Activated CD8-positive, alpha-beta T cell treated with anti-CD3 and anti-CD28 coated beads, Interleukin-2, amount 10 ng/mL, durations not matched to agents 7 days and 5 days (primary cell): ENCODE results near the gene CACNA1C. TPM values are rescaled to one million over a fixed set of nuclear protein-coding genes. Genes with fewer than 3 reads are reported as not detected.
"Not testable (repeated sequence)": the region's sequence is repeated elsewhere in the genome, so short reads cannot be mapped to it uniquely, and the experiment has no call there.

Experiments
- ATAC-seq: fragments of 150-1000 bp; cut with Tn5 transposase; one replicate; pipeline ENCODE4 v1.10.0; 2021; ENCODE audit warnings: moderate library complexity
- CTCF ChIA-PET: fragments of 350-600 bp; sonication (Branson Sonifier 250); formaldehyde crosslinking; loops from one replicate; lab custom pipeline; 2021; ENCODE audit warnings: antibody characterized with exemption; lab: Charles Lee
- POLR2A ChIA-PET: fragments of 350-600 bp; sonication (Branson Sonifier 250); formaldehyde crosslinking; loops from one replicate; lab custom pipeline; 2021; ENCODE audit warnings: antibody characterized with exemption; lab: Charles Lee
- DNase-seq: peaks from one replicate; pipeline ENCODE4 v3.0.0-alpha.2; 2020
- H3K27ac Mint-ChIP-seq: one replicate; pipeline ENCODE4 v1.8.0; 2021; ENCODE audit warnings: mild to moderate bottlenecking, mixed read lengths
- H3K27me3 Mint-ChIP-seq: one replicate; pipeline ENCODE4 v1.8.0; 2021; ENCODE audit warnings: low read depth, mixed read lengths
- H3K36me3 Mint-ChIP-seq: one replicate; pipeline ENCODE4 v1.8.0; 2021; ENCODE audit warnings: low read depth, mixed read lengths
- H3K4me1 Mint-ChIP-seq: one replicate; pipeline ENCODE4 v1.8.0; 2021; ENCODE audit warnings: low read depth, mixed read lengths
- H3K4me3 Mint-ChIP-seq: one replicate; pipeline ENCODE4 v1.8.0; 2021; ENCODE audit warnings: mild to moderate bottlenecking, mixed read lengths
- H3K9me3 Mint-ChIP-seq: one replicate; pipeline ENCODE4 v1.8.0; 2022; ENCODE audit warnings: mixed read lengths; ENCODE audit not compliant: insufficient read depth
- total RNA-seq, 2 experiments: library from RNA; stranded (reverse); gene quantifications; one replicate each; pipeline ENCODE4 v1.2.3, GENCODE V29; 2021

The CACNA1C gene
- total RNA-seq, 2 experiments from 2014 or later, result 0.08 TPM

DNA sequence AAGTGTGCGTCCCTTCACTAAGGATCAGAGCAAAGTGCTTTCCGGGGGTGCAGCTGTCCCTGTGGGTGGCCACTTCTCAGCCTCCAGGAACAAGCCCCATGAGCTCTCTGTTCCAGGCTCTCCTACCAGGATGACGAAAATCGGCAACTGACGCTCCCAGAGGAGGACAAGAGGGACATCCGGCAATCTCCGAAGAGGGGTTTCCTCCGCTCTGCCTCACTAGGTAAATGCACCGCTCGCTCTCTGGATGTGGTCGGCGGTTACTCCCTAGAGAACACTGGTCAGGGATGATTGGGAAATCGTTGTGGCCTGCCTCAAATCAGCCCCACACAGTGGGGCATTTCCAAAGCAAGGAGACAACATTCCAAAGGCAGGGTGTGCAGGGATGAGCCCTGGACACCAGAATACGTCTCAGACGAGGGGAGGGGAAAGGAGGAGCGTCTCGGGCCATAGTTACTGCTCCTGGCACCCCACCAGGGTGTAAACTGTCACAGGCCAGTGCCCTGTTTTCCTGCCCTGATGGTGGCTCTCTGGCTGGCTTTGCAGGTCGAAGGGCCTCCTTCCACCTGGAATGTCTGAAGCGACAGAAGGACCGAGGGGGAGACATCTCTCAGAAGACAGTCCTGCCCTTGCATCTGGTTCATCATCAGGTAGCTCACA, 633.0 kb downstream of the CACNA1C start:
- H3K36me3 Mint-ChIP-seq, H3K9me3 Mint-ChIP-seq, H3K27me3 Mint-ChIP-seq, POLR2A ChIA-PET, ATAC-seq, H3K4me3 Mint-ChIP-seq, H3K27ac Mint-ChIP-seq, DNase-seq: not testable (repeated sequence)
- peaks cover 24% of the 10 kb centered on the region for H3K4me1 Mint-ChIP-seq
- CTCF ChIA-PET, result interaction anchor here (1.6 to 5.0 kb wide), 2 partner anchors 99 kb away, joined by 4 to 103 read pairs; no protein-coding TSS in a partner anchor

DNA sequence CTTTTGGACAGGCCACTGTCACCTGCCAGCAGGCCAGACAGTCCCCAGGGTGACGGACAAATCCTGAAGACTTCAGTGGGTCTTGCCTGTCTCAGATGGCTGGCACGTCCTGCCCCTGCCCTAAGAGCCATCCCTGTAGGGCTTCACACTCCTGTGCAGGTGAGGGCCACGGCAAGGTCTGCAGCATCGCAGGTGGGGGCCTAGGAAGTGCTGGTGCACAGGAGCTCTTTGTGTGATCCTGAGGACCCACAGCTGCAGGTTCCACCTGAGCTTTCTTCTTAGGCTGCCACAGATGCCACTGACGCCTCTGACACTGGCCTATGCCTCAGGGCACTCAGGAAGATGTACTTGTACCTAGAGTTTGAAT, 633.5 kb downstream of the CACNA1C start:
- ChIA-PET CTCF (interaction anchor here (1.6 kb wide), 1 partner anchor 98 kb away, joined by 4 read pairs; no protein-coding TSS in a partner anchor), POLR2A (no interaction called here)
- no peak overlapping the region for H3K27ac Mint-ChIP-seq
- ATAC-seq (no peak), DNase-seq (no peak)
- H3K4me3 Mint-ChIP-seq, result no peak overlapping the region
- H3K4me1 Mint-ChIP-seq, result peaks cover 26% of the 10 kb centered on the region
- peaks cover 6% of the 10 kb centered on the region for H3K36me3 Mint-ChIP-seq
- no peaks in the 10 kb centered on the region for H3K27me3 Mint-ChIP-seq
- H3K9me3 Mint-ChIP-seq, result no peaks in the 10 kb centered on the region

DNA sequence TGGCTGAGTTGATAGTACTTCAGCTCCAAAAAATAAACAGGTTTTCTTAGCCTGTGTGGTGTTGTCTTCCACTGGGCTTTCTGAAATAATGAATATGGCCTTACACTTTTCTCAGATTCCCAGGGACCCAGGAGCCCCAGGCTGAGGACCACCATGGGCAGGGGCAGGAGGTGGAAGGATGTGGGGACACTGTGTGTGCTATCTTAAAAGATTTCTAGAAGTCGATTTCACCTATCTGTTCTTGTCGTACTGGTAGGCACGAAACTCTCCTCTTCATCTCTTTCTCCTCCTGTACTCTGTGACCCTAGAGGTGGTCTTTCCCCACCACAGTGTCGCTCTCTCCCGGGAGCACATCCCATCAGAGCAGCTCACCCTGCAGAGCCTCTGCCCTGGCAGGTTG, 634.3 kb downstream of the CACNA1C start:
- peaks cover 6% of the 10 kb centered on the region for H3K36me3 Mint-ChIP-seq
- no peaks in the 10 kb centered on the region for H3K9me3 Mint-ChIP-seq
- peaks cover 29% of the 10 kb centered on the region for H3K4me1 Mint-ChIP-seq
- ATAC-seq (no peak), DNase-seq (no peak)
- H3K27me3 Mint-ChIP-seq, result no peaks in the 10 kb centered on the region
- POLR2A ChIA-PET, result no interaction called here
- CTCF ChIA-PET, result interaction anchor here (1.6 kb wide), 1 partner anchor 98 kb away, joined by 4 read pairs; no protein-coding TSS in a partner anchor
- no peak overlapping the region for H3K4me3 Mint-ChIP-seq
- no peak overlapping the region for H3K27ac Mint-ChIP-seq

DNA sequence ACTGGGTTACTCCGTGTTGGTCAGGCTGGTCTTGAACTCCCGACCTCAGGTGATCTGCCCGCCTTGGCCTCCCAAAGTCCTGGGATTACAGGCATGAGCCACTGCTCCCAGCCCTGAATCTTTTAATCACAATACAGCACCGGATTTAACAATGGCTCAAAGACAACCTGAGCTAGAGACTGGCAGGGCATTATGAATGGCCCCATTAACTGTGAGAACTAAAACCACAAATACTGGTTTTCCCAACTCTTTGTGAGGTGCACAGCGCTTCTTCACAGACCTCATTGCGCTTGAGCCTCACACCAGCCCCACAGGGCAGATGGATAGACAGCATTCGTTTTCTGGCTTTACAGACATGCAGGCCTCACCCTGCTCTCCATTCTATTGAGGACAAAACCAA, 634.9 kb downstream of the CACNA1C start:
- POLR2A ChIA-PET, result no interaction called here
- Mint-ChIP-seq H3K9me3 (no peaks in the 10 kb centered on the region), H3K27me3 (no peaks in the 10 kb centered on the region), H3K4me1 (peaks cover 35% of the 10 kb centered on the region), H3K27ac (no peak overlapping the region), H3K36me3 (peaks cover 5% of the 10 kb centered on the region), H3K4me3 (no peak overlapping the region)
- ATAC-seq (no peak), DNase-seq (no peak)
- CTCF ChIA-PET, result interaction anchor here (4.5 kb wide), 1 partner anchor 97 kb away, joined by 44 read pairs; no protein-coding TSS in a partner anchor

DNA sequence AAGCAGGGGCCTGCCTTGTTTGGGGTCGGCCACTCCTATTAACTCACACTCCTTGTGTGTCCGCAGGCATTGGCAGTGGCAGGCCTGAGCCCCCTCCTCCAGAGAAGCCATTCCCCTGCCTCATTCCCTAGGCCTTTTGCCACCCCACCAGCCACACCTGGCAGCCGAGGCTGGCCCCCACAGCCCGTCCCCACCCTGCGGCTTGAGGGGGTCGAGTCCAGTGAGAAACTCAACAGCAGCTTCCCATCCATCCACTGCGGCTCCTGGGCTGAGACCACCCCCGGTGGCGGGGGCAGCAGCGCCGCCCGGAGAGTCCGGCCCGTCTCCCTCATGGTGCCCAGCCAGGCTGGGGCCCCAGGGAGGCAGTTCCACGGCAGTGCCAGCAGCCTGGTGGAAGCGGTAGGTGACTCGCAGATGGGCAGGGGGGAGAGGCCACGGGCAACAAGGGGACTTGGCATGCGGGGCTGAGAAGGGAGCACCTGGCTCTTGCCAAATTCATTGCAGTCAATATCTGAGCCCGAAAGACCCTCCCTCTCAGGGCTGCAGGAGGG, 635.7 kb downstream of the CACNA1C start:
- Mint-ChIP-seq H3K9me3 (no peaks in the 10 kb centered on the region), H3K27ac (no peak overlapping the region), H3K27me3 (no peaks in the 10 kb centered on the region), H3K4me1 (peaks cover 42% of the 10 kb centered on the region), H3K4me3 (no peak overlapping the region), H3K36me3 (peaks cover 4% of the 10 kb centered on the region)
- DNase-seq (no peak), ATAC-seq (no peak)
- CTCF ChIA-PET, result interaction anchor here (4.5 kb wide), 1 partner anchor 96 kb away, joined by 44 read pairs; no protein-coding TSS in a partner anchor
- POLR2A ChIA-PET, result no interaction called here

DNA sequence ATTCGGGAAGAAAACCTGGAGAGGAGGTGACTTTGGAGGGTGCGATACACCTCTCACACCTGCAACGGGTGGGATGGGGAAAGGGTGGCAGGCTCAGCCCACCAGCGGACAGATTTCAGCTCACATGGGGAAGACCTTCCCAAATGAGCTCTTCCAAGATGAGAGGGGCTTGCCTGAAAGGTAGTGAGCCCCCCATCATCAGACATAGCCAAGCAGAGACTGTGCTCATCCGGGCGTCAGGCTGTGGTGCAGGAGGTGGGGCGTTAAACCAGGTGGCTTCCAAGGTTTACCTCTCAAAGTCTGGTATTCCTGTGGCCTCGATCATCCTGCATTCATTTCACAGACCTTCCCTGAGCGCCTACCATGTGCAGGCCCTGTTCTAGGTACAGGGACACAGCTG, 636.6 kb downstream of the CACNA1C start:
- ATAC-seq, result no peak
- ChIA-PET CTCF (interaction anchor here (4.5 kb wide), 1 partner anchor 95 kb away, joined by 44 read pairs; no protein-coding TSS in a partner anchor), POLR2A (no interaction called here)
- Mint-ChIP-seq H3K9me3 (no peaks in the 10 kb centered on the region), H3K36me3 (peaks cover 4% of the 10 kb centered on the region), H3K4me1 (peaks cover 42% of the 10 kb centered on the region), H3K27ac (peak overlapping the region; percentile 40), H3K27me3 (no peaks in the 10 kb centered on the region), H3K4me3 (no peak overlapping the region)
- DNase-seq, result no peak

DNA sequence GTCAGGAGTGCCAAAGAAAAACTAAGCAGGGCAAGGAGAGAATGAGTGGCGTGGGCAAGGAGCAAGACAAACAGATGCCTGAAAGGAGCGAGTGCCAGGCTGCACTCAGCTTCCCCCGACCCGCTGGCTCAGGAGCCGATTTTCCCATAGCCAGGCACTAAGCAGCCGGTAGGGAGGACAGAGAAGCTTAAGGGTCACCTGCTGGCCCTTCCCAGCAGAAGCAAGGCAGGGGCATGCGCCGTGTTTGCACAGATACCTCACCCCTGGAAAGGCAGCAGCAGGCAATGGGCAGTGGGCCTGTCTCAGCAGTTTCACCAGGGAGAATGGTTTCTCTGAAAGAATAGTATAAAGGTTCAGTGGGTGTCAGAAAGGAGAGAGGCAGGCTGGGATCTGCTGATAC, 637.1 kb downstream of the CACNA1C start:
- POLR2A ChIA-PET, result no interaction called here
- Mint-ChIP-seq H3K36me3 (peaks cover 4% of the 10 kb centered on the region), H3K27ac (no peak overlapping the region)

DNA sequence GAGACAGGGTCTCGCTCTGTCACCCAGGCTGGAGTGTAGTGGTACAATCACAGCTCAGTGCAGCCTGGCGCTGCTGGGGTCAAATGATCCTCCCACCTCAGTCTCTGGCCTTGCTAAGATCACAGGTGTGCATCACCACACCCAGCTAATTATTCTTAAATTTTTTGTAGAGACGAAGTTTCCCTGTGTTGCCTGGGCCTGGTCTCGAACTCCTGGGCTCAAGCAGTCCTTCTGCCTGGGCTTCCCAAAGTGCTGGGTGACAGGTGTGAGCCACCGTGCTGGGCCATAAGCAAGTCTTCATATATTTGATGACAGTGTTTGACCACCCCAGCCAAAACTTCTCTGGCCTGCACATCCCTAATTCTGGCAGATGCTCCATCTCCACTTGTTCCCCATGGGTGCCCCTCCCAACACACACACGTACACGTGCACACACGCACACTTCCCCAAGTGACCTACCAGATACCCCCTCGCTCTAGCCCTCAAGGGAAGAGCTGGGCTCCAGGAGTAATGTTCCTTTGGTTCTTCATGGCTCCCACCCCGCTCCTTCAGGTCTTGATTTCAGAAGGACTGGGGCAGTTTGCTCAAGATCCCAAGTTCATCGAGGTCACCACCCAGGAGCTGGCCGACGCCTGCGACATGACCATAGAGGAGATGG, 637.7 kb downstream of the CACNA1C start:
- ATAC-seq (no peak), DNase-seq (no peak)
- H3K4me1 Mint-ChIP-seq, result peaks cover 42% of the 10 kb centered on the region
- peaks cover 4% of the 10 kb centered on the region for H3K36me3 Mint-ChIP-seq
- H3K27me3 Mint-ChIP-seq, result peaks cover 6% of the 10 kb centered on the region
- peak overlapping the region; percentile 93 for H3K27ac Mint-ChIP-seq
- ChIA-PET CTCF (interaction anchor here (0.6 to 4.5 kb wide), 12 partner anchors 7 to 383 kb away, joined by 3 to 44 read pairs (median 5); partner anchors contain the start of genes FKBP4 and ITFG2), POLR2A (interaction anchor here (1.0 to 1.7 kb wide), 5 partner anchors 8 to 122 kb away, joined by 3 to 13 read pairs (median 7); partner anchors contain the start of genes FKBP4 and ITFG2)
- H3K9me3 Mint-ChIP-seq, result no peaks in the 10 kb centered on the region
- H3K4me3 Mint-ChIP-seq, result peak overlapping the region; percentile 86

More for the DNA sequence above, 637.1 kb downstream of the CACNA1C start:
- ATAC-seq (no peak), DNase-seq (no peak)
- CTCF ChIA-PET, result interaction anchor here (2.4 to 4.5 kb wide), 3 partner anchors 62 to 123 kb away, joined by 11 to 44 read pairs (median 12); partner anchors contain the start of gene ITFG2
- H3K4me1 Mint-ChIP-seq, result peaks cover 42% of the 10 kb centered on the region
- peaks cover 4% of the 10 kb centered on the region for H3K27me3 Mint-ChIP-seq
- H3K4me3 Mint-ChIP-seq, result peak overlapping the region; percentile 39
- H3K9me3 Mint-ChIP-seq, result no peaks in the 10 kb centered on the region

DNA sequence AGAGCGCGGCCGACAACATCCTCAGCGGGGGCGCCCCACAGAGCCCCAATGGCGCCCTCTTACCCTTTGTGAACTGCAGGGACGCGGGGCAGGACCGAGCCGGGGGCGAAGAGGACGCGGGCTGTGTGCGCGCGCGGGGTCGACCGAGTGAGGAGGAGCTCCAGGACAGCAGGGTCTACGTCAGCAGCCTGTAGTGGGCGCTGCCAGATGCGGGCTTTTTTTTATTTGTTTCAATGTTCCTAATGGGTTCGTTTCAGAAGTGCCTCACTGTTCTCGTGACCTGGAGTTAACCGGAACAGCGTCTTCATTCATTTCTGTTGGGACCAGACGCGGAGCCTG, 638.2 kb downstream of the CACNA1C start:
- peaks cover 10% of the 10 kb centered on the region for H3K27me3 Mint-ChIP-seq
- DNase-seq, result peak; percentile 79
- H3K36me3 Mint-ChIP-seq, result peaks cover 4% of the 10 kb centered on the region
- peaks cover 42% of the 10 kb centered on the region for H3K4me1 Mint-ChIP-seq
- H3K27ac Mint-ChIP-seq, result peak overlapping the region; percentile 93
- CTCF ChIA-PET, result interaction anchor here (0.6 to 4.5 kb wide), 14 partner anchors 8 to 609 kb away, joined by 3 to 44 read pairs (median 4); partner anchors contain the start of genes FKBP4 and ITFG2
- ATAC-seq, result peak; percentile 76
- POLR2A ChIA-PET, result interaction anchor here (0.7 to 1.7 kb wide), 6 partner anchors 8 to 269 kb away, joined by 3 to 13 read pairs (median 6); partner anchors contain the start of genes FKBP4 and ITFG2
- peak overlapping the region; percentile 86 for H3K4me3 Mint-ChIP-seq
- no peaks in the 10 kb centered on the region for H3K9me3 Mint-ChIP-seq

DNA sequence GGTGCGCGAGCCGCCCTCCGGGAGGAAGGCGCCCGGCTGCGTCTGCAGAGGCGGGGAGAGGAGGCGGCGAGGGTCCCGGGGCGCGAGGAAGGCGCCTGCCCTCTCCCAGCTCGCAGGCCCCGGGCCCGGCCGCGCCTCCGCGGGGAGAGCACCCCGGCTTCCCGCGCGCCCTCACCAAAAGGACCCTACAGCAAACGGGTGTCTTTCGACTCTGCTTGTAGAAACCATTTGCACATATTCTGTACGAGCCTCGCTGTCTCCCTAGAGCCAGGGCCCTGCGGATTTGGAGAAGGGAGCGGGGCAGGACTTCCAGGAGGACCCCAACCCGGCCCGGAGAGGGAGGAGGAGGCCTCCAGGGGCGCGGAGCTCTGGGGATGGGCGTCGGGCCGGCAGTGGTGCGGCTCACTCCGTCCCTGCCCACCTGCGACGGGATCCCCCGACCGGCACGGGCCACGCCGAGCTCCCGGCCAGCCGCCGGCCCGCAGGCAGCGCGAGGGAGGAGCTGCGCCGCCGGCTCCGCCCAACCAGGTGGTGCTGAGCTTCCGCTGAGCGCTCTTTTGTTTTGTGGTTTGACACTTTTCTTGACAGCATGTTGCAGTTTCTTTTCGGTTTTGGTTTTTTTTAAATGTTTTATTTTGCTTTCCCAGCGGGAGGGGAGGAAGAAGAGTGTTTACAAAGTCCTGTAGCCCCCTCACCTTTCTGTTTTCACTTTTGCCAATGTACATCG, 638.7 kb downstream of the CACNA1C start:
- DNase-seq, result peak; percentile 78
- ChIA-PET POLR2A (interaction anchor here (0.6 to 1.7 kb wide), 11 partner anchors 9 to 743 kb away, joined by 3 to 13 read pairs (median 4); partner anchors contain the start of genes FKBP4, FOXM1, ITFG2 and RHNO1), CTCF (interaction anchor here (0.6 to 4.5 kb wide), 14 partner anchors 9 to 609 kb away, joined by 3 to 44 read pairs (median 4); partner anchors contain the start of genes FKBP4 and ITFG2)
- Mint-ChIP-seq H3K27me3 (peaks cover 12% of the 10 kb centered on the region), H3K9me3 (no peaks in the 10 kb centered on the region), H3K36me3 (peaks cover 4% of the 10 kb centered on the region), H3K4me3 (peak overlapping the region; percentile 86), H3K4me1 (peaks cover 42% of the 10 kb centered on the region), H3K27ac (peak overlapping the region; percentile 93)
- ATAC-seq, result peak; percentile 83

DNA sequence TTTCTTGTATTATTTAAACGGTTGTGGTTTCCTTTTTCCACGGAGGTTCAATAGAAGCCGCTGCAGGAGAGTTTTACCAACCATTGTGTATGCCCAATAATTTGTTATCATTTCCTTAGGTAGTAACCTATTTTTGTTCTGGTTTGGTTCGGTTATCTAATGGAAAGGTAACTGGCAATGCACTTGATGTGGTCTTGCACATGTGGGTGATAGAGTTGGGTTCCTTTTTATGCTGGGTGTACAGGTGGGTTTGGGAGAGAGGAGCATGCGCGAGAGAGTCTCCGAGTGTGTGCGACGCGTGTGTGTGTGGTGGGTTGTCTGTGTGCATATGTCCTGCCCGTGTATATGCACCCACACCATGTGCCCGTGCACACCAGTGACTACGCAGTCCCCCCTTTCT, 639.3 kb downstream of the CACNA1C start:
- Mint-ChIP-seq H3K9me3 (no peaks in the 10 kb centered on the region), H3K27me3 (peaks cover 15% of the 10 kb centered on the region), H3K4me3 (peak overlapping the region; percentile 81), H3K4me1 (peaks cover 42% of the 10 kb centered on the region), H3K36me3 (peaks cover 4% of the 10 kb centered on the region), H3K27ac (peak overlapping the region; percentile 90)
- ATAC-seq, result peak; percentile 45
- POLR2A ChIA-PET, result interaction anchor here (0.6 to 1.7 kb wide), 10 partner anchors 9 to 743 kb away, joined by 3 to 13 read pairs (median 4); partner anchors contain the start of genes FKBP4, FOXM1 and RHNO1
- CTCF ChIA-PET, result interaction anchor here (0.6 to 4.5 kb wide), 11 partner anchors 9 to 193 kb away, joined by 3 to 44 read pairs (median 7); partner anchors contain the start of gene ITFG2
- DNase-seq, result peak; percentile 50
